ENCODE data around the gene OR2H2.

The OR2H2 gene

DNA sequence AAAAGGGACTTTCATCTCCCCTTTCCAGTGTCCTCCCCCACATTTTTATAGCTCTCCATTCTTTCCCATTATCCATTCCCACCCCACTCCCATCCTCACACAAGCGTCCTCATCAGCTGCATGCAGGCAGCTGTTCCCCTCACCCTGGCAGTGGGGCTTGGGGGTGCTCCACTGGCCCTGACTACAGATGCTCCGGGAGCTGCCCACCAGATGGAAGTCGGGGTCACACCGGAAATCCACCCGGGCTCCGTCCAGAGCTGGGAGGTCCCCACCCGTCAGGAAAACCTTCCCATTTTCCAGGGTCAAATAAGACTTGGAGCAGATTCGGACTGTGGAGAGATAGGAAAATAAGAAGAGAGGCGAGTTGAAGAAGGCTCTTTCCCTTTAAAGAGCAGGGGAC, 45.4 kb downstream of the OR2H2 start:
- no peak for DNase-seq (ENCODE audit: low read depth)

DNA sequence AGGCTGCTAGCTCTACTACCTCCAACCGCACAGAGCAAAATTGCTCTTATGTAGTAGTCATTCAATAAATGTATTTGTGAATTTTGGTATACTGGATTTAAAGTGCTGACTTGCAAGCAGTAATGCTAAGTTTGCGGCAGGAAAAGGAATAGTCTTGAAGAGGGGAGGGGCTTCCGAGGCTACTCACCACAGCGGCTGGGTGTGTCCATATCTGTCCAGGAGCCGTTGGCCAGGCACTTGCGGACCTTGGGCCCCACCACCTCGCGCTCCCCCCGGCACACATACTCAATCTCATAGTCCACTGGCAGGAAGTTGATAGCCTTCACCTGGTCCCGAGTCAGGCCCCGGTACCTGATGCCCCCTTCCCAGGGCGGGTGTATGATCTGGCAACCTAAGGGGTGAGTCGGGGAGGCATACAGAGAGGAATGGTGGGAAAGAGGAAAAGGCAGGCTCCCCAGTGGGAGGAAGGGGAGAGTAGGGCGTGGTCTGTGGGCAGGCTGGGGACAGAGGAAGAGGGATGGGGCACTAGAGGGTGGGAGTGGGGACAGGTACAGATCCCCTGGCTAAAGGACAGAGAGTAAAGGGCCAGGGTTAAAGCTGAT, 46.4 kb downstream of the OR2H2 start:
- DNase-seq (ENCODE audit: low read depth): no peak

DNA sequence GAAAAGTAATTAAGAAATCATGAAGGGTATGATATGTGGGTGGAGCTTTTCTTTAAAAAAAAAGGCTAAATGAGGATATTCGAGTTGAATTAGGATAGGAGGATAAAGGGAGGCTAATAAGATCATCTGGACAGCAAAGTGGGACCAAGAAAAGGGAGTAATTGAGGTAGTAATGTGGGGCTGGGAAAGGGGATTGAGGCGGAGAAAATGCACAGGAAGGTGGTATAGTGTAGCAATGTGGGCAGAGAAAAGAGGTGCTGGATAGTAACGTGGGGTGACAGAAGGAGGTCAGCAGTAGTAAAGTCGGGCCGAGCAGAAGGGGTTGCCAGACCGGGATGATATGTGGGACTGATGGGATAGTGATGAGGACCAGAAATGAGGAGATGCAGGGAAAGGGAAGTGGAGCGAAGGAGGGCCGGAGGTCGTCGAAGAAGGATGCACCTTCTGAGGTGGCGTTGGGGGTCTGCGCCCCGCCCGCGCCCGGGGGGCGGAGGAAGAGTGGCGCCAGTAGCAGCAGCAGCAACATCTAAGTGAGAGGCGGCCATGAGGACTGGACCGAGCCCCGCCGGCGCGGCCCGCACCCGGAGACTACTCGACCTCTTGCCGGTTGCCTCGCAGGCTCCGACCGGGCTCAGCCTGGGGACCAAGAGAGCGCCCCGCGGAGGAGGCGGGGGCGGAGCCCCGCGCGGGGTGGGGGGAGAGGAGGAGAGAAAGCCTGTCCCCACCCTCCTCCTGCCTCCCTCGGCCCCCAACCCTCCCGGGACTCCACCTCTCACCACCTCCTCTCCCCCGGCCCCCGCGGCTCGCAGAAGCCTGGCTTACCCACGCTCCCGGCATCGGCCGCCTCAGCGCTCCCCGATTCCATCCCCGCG, 47.2 kb downstream of the OR2H2 start:
- DNase-seq (ENCODE audit: low read depth): peak; percentile 43

DNA sequence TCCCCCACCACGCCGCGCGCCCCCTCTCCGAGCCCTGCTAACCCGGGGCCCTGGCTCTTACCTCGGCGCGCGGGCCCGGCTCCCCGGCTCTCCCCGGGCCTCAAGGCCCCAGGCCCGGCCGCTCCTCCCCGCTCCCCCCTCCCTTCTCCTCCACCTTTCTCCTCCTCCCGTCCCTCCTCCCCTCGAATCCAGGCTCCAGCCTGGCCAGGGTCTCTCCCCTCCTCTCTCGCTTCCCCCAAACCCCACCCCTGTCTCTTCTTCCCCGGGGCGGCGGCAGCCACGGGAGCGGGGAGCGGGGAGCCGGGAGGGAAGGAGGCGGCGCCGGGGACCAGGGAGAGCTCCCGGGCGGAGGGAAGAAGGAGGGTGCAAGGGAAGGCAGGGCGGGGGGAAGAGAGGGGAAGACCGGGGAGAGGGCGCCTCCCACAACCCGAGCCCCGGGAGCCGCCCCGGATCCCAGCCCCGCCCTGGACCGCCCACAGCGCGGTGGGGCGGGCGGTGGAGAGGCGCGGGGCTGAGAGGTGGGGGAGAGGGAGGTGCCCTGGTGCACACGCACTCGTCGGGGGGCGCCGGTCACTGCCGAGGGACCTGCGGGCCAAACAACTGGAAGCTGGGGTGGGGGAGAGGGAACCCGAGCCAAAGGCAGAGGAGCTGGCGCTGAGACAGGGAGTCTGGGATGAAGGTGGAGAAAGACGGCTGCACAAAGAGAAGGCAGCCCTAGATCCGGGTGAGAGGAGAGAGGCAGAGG, 48.0 kb downstream of the OR2H2 start, which contains the start of gene GABBR1:
GABBR1 (minus strand) TSS at position 395 of the 745 bp plus-strand sequence. CDS start 798 bp downstream, outside the sequence.
- peak; percentile 56 for DNase-seq (ENCODE audit: low read depth)

GRCh38 chr6:29633534-29633905, 48.6 kb downstream of the OR2H2 start:
- DNase-seq (ENCODE audit: low read depth): no peak

GRCh38 chr6:29637247-29637646, 52.3 kb downstream of the OR2H2 start:
- DNase-seq (ENCODE audit: low read depth): no peak

Measured in stimulated activated CD8-positive, alpha-beta memory T cell treated with anti-CD3 and anti-CD28 coated beads, Interleukin-12 subunit alpha, Interleukin-12 subunit beta, amount 100 ng/mL, for 4 hours (primary cell).